Measurements from ENCODE around the gene CEP112.

CEP112 gene

DNA sequence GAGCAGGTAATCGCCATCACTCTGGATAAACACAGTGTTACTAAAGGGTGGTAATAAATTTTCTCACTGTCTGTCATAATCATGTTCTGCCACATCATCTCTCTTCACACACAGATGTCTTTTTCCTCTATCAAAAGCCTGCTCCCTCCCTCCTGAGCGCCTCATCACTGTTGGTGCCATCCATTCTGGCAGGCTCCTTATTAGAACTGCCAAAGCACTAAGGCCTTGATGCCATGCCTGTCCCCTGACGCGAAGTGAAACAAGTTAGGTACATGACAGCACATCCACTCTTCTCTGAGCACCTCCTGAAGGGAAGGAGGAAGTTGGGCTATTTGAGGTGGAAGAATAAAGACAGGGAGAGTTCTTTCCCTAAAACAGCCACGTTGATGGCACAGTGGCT is 592.3 kb downstream of the CEP112 start:
- H3K4me3 ChIP-seq = no peak overlapping the region

DNA sequence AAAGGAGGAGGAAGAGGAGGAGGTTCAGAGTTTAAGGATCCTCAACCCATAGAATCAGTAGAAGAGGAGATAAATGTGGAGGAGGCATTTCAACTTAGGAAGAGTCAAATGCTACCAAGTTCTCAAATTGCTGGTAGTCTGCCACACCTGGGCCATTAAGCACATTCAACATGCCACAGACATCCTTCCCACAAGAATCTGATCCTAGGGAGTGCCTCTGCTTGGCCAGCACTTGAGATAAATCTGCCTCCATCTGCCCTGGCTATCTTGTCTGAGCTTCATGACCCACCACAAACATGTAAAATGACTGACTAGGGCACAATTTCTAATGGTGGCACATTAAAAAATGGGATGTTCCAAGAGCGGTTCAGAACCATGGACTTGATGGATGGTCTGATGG is 593.2 kb downstream of the CEP112 start:
- TF ChIP-seq EZH2 (IDR thresholded peaks at IDR 0.05) (no peak), POLR2AphosphoS5 (IDR thresholded peaks at IDR 0.05; ENCODE audit: borderline replicate concordance, low read depth, low read length) (no peak), FOXP2 (optimal IDR thresholded peaks at IDR 0.05; ENCODE audit: control extremely low read depth, extremely low read length, insufficient read depth) (no peak)
- DNase-seq (ENCODE audit: low read depth, low spot score) = no peak
- Histone ChIP-seq H3K27ac (no peak overlapping the region), H3K9ac (ENCODE audit: insufficient read length) (no peak overlapping the region), H3K36me3 (ENCODE audit: insufficient read depth, low read length) (no peaks in the 10 kb centered on the region), H3K9me3 (ENCODE audit: low read depth, low read length) (no peaks in the 10 kb centered on the region), H3K4me3 (no peak overlapping the region)

More for the DNA sequence above, 592.3 kb downstream of the CEP112 start:
- no peak overlapping the region for H3K27ac ChIP-seq
- DNase-seq (ENCODE audit: low read depth, low spot score) = no peak
- TF ChIP-seq POLR2AphosphoS5 (IDR thresholded peaks at IDR 0.05; ENCODE audit: borderline replicate concordance, low read depth, low read length) = no peak
- TF ChIP-seq FOXP2 (optimal IDR thresholded peaks at IDR 0.05; ENCODE audit: control extremely low read depth, extremely low read length, insufficient read depth) = no peak
- TF ChIP-seq EZH2 (IDR thresholded peaks at IDR 0.05) = no peak
- H3K36me3 ChIP-seq (ENCODE audit: insufficient read depth, low read length) = no peaks in the 10 kb centered on the region
- no peaks in the 10 kb centered on the region for H3K9me3 ChIP-seq (ENCODE audit: low read depth, low read length)
- no peak overlapping the region for H3K9ac ChIP-seq (ENCODE audit: insufficient read length)

DNA sequence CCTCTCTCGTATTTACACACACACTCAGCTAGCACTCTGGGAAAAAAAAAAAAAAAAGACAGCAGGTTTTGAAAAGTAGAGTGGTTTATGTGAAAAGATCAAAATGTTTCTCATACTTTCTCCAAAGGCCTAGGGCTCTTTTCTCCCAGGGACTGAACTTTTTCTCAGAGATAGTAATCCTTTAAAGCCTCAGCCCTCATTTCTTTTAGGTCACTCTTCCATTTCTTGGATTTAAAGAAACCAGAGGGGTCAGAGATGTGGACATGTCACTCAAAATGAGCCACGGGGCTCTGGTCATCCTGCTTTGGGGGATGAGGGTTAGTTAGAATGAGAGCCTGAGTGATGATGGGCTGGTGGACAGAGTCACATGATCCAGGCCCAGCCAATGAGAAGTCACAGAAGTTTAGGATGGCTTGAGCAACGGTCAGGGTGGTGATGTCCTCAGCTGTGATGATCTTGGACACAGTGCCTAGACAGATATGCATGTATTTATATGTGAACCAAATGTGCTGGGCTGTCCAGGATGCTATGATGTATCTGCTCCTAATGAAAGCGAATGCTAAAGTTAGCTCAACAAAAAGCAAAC is 596.8 kb downstream of the CEP112 start:
- H3K4me3 ChIP-seq = no peak overlapping the region
- TF ChIP-seq POLR2AphosphoS5 (IDR thresholded peaks at IDR 0.05; ENCODE audit: borderline replicate concordance, low read depth, low read length) (no peak), FOXP2 (optimal IDR thresholded peaks at IDR 0.05; ENCODE audit: control extremely low read depth, extremely low read length, insufficient read depth) (no peak), EZH2 (IDR thresholded peaks at IDR 0.05) (no peak)
- DNase-seq (ENCODE audit: low read depth, low spot score) = no peak
- H3K9ac ChIP-seq (ENCODE audit: insufficient read length) = no peak overlapping the region
- H3K27ac ChIP-seq = peak overlapping the region; percentile 51; the same call in 1 of the 2 replicates
- no peaks in the 10 kb centered on the region for H3K9me3 ChIP-seq (ENCODE audit: low read depth, low read length)
- H3K36me3 ChIP-seq (ENCODE audit: insufficient read depth, low read length) = no peaks in the 10 kb centered on the region

DNA sequence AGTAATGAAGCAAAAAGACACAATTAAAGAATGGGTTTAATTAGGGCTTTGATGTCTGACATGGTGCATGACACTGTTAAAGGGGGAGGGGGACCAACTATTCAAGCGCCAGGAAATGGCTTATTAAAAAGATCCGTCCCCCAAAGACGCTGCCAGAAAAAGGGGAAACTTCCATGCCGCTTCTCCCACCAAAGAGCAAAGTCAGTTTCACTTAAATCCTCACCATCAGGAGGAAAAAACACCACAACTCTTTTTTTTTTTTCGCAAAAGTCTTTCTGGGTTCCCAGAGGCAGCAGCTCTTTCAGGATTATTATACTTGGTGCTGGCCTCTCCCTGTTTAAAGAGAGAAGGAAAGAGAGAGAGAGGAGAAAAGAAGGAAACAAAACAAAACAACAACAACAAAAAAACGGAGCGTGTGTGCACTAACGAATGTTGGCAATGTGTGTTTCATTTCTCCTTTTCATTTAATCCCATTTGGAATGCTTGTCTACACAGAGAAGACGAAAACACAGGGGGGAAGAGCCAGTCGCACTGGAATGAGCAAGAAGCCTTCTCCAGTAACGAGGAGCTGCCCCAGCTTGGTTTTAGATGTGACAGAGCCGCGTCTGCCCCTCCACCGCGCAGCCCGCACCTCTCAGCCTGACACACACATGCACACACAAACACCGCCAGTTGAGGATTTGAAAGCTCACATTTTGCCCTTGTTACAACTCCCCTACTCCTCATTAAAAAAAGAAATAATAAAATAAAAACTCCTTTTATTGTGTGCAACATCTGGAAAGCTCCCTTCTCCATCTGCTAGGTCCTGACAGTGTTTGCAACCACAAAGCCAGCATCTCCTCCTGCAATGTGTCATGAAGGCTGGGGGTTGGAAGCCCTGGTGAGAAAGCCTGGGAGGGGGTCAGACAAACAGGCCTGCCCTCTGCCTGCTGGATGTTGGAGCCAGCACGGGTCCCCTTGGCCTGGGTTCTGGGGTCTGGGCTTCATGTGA is 597.8 kb downstream of the CEP112 start:
- H3K36me3 ChIP-seq (ENCODE audit: insufficient read depth, low read length) = no peaks in the 10 kb centered on the region
- DNase-seq (ENCODE audit: low read depth, low spot score) = no peak
- peak overlapping the region; percentile 51; the same call in 1 of the 2 replicates for H3K27ac ChIP-seq
- H3K4me3 ChIP-seq = peak overlapping the region; percentile 48
- no peaks in the 10 kb centered on the region for H3K9me3 ChIP-seq (ENCODE audit: low read depth, low read length)
- no peak for TF ChIP-seq FOXP2 (optimal IDR thresholded peaks at IDR 0.05; ENCODE audit: control extremely low read depth, extremely low read length, insufficient read depth)
- no peak for TF ChIP-seq EZH2 (IDR thresholded peaks at IDR 0.05)
- no peak for TF ChIP-seq POLR2AphosphoS5 (IDR thresholded peaks at IDR 0.05; ENCODE audit: borderline replicate concordance, low read depth, low read length)
- peak overlapping the region; percentile 32 for H3K9ac ChIP-seq (ENCODE audit: insufficient read length)

DNA sequence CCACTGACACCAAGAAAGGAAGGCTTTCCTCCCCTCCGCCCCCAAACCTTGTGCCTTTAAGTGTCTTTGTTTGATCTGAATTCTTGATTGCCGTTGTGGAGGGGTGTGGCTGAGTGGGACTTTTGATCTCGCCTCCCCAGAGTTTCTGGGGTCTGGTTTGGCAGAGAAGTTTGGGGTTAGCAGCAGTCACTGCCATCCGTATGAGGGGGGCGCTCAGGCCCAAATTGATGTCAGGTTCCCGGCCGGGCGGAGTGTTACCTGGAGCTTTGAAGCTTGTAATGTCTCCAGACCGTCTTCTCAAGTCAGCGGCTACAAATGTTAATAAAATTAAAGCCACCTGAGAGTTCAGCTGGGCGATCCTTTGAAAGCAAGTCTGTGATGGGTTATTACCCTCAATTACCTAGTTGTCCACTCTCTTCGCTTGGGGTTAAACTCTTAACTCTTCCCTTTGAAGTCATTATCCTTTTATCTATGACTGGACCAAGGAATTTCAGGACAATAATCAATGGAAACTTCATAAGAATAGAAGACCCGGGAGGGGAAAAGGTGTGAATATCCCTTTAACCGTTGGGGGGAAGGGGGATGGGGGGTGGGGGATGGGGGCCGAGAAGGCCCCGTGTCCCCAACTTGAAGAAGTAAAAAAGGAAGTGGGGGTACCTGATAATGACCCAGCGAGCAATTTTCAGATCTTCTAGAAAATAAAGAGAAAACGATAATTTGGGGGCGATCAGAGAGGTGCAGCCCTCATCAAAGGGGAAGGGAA is 598.7 kb downstream of the CEP112 start:
- Histone ChIP-seq H3K9me3 (ENCODE audit: low read depth, low read length) (no peaks in the 10 kb centered on the region), H3K9ac (ENCODE audit: insufficient read length) (no peak overlapping the region), H3K27ac (0 out of 2 replicates have a peak overlapping the region, but pooled peaks have one; percentile 51), H3K36me3 (ENCODE audit: insufficient read depth, low read length) (no peaks in the 10 kb centered on the region), H3K4me3 (no peak overlapping the region)
- no peak for TF ChIP-seq POLR2AphosphoS5 (IDR thresholded peaks at IDR 0.05; ENCODE audit: borderline replicate concordance, low read depth, low read length)
- TF ChIP-seq FOXP2 (optimal IDR thresholded peaks at IDR 0.05; ENCODE audit: control extremely low read depth, extremely low read length, insufficient read depth) = no peak
- no peak for TF ChIP-seq EZH2 (IDR thresholded peaks at IDR 0.05)
- no peak for DNase-seq (ENCODE audit: low read depth, low spot score)

DNA sequence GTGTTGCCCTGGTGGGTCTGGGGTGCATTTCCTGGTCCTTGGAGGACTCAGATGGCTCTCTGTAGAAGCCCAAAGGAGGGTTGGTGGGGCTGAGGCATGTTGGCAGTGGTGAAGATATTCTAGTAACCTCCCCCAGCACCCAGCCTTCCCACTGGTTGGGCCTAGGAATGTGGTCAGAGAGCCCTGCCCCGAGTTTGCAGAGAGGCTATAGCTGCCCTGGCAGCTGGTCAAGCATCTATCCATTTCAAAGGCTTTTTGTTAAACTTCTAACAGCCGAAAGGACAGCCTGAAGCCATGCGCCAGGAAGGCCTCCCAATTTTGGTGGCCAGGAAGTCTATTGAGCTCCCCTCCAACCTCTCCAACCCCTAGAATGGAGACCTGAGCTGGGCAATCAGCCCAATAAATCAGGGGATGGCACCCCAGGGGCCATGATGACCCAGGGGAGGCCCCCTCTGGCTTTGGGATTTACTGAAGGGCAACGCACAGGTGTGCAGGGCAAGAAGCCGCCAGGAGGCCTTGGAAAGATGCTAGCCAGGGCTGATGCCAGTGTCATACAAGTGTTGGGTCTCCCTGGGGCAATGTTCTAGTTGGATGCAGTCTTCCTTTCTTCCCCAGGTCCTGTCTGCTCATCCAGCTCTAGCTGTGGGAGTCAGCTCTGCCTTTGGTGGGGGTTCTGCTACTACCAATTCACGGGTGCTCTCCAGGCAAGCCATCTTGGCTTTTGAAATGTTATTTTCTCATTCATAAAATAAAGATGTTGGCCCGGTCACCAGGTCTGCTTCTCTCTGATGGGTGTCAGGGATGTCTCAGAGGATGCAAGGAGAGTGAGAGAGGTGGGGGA is 599.6 kb downstream of the CEP112 start:
- Histone ChIP-seq H3K9ac (ENCODE audit: insufficient read length) (no peak overlapping the region), H3K9me3 (ENCODE audit: low read depth, low read length) (no peaks in the 10 kb centered on the region), H3K36me3 (ENCODE audit: insufficient read depth, low read length) (no peaks in the 10 kb centered on the region), H3K27ac (no peak overlapping the region), H3K4me3 (no peak overlapping the region)
- TF ChIP-seq POLR2AphosphoS5 (IDR thresholded peaks at IDR 0.05; ENCODE audit: borderline replicate concordance, low read depth, low read length) (no peak), FOXP2 (optimal IDR thresholded peaks at IDR 0.05; ENCODE audit: control extremely low read depth, extremely low read length, insufficient read depth) (no peak), EZH2 (IDR thresholded peaks at IDR 0.05) (no peak)
- no peak for DNase-seq (ENCODE audit: low read depth, low spot score)

DNA sequence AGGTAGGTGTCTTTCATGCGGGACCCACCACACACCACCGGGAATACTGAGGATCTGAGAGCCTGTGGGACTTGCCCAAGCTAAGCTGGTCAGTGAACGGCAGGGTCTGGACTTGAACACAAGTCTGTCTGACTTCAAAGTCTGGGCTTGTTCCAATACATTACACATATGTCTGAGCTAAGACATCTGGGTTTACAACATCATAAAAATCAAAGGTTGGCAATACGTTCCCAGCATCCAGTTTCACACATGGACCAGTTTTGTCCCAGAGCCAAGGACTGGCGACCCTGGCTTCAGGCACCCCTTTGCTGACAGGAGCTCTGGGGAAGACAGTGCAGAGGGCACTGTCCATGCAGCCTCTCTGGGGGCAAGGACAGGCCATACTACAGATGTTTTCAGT is 602.6 kb downstream of the CEP112 start:
- Histone ChIP-seq H3K4me3 (no peak overlapping the region), H3K36me3 (ENCODE audit: insufficient read depth, low read length) (no peaks in the 10 kb centered on the region), H3K9me3 (ENCODE audit: low read depth, low read length) (no peaks in the 10 kb centered on the region), H3K9ac (ENCODE audit: insufficient read length) (no peak overlapping the region), H3K27ac (no peak overlapping the region)
- TF ChIP-seq FOXP2 (optimal IDR thresholded peaks at IDR 0.05; ENCODE audit: control extremely low read depth, extremely low read length, insufficient read depth) (no peak), EZH2 (IDR thresholded peaks at IDR 0.05) (no peak), POLR2AphosphoS5 (IDR thresholded peaks at IDR 0.05; ENCODE audit: borderline replicate concordance, low read depth, low read length) (no peak)
- no peak for DNase-seq (ENCODE audit: low read depth, low spot score)

Measured in SK-N-MC (cell line).